Mammary epithelial cell (primary cell): Measurements from ENCODE around the gene GNGT1.

ENCODE experiments used
- CTCF ChIP-seq, 2 donors: IDR thresholded peaks in 1 of 2; conservative IDR thresholded peaks in 1 of 2; 2 replicates each; pipeline ENCODE4 v1.5.1; 2011 to 2012; ENCODE audit warnings: inconsistent platforms in 2 of 2, low read length in 2 of 2, mild to moderate bottlenecking in 2 of 2, control low read depth in 1 of 2, low read depth in 1 of 2; ENCODE audit not compliant: insufficient read depth in 1 of 2; ENCODE audit errors: extremely low read depth in 1 of 2
- EZH2 ChIP-seq: IDR thresholded peaks from 2 replicates; pipeline ENCODE4 v1.6.1; 2012; ENCODE audit warnings: low read length, inconsistent platforms, borderline replicate concordance

- TF ChIP-seq EZH2 (no peak), CTCF (conservative IDR thresholded peaks at IDR 0.05 in 1 of 2, IDR thresholded peaks at IDR 0.05 in 1 of 2; ENCODE audit: extremely low read depth in 1 of 2, insufficient read depth in 1 of 2, low read depth in 1 of 2, low read length in 2 of 2) (no peak)
These were observed 4.0 kb downstream of the GNGT1 start for GRCh38 chr7:93910076-93910994.
